ENCODE data around the gene PABPN1L. TPM values are rescaled to one million over a fixed set of nuclear protein-coding genes. Genes with fewer than 3 reads are reported as not detected.

The PABPN1L gene
- total and polyA plus RNA-seq, 2 of the 4 experiments (the other 2 are of a cell fraction), result not detected

- CTCF ChIA-PET, result no interaction called here
Measured at GRCh38 chr16:88825146-88825545, 41.3 kb downstream of the PABPN1L start.

More at GRCh38 chr16:88825146-88825545, 41.3 kb downstream of the PABPN1L start:
- DNase-seq (no peak), ATAC-seq (ENCODE audit: low read depth) (no peak)
- H3K27me3 ChIP-seq (ENCODE audit: control insufficient read depth, insufficient read depth, low read length), result no peaks in the 10 kb centered on the region
- no peak overlapping the region for H2BK120ac ChIP-seq (ENCODE audit: low read depth, low read length)
- H3K4me2 ChIP-seq (ENCODE audit: low read depth, low read length), result no peak overlapping the region
- H3K36me3 ChIP-seq (ENCODE audit: control insufficient read depth, insufficient read depth, low read length), result peaks cover 30% of the 10 kb centered on the region
- H3K27ac ChIP-seq (ENCODE audit: insufficient read depth, low read length), result no peak overlapping the region
- no peak overlapping the region for H2BK20ac ChIP-seq (ENCODE audit: low read depth, low read length)
- H4K20me1 ChIP-seq (ENCODE audit: insufficient read depth, low read length), result peaks cover 4% of the 10 kb centered on the region; the same call in 1 of the 2 replicates
- no peak overlapping the region for H4K91ac ChIP-seq (ENCODE audit: insufficient read depth, low read depth, low read length)
- H4K5ac ChIP-seq (ENCODE audit: low read depth, low read length), result no peak overlapping the region
- no peak overlapping the region for H3K4me3 ChIP-seq (ENCODE audit: insufficient read depth, low read depth, low read length)
- no peaks in the 10 kb centered on the region for H3K9me3 ChIP-seq (ENCODE audit: control insufficient read depth, insufficient read depth, low read length)
- no peaks in the 10 kb centered on the region; the same call in 1 of the 2 replicates for H3K4me1 ChIP-seq (ENCODE audit: control insufficient read depth, insufficient read depth, low read length)
- WGBS, 2 experiments (ENCODE audit: extremely low coverage in 2 of 2, insufficient read length in 1 of 2), result 80% methylated on average over 1 of the region's 12 CpGs; no CpG with 5 or more reads in 1 of the 2 experiments
- H2BK5ac ChIP-seq (ENCODE audit: low read depth, low read length, poor library complexity, severe bottlenecking), result no peak overlapping the region
- in situ Hi-C loops (cut with MboI; ENCODE audit: low sequenced_read_pairs), result no loop called here
- H2AFZ ChIP-seq (replicated peaks; ENCODE audit: low read length, poor library complexity), result no peak overlapping the region
- no TSS peak for BruUV-seq (replicated peaks)
- dilution Hi-C loops (cut with HindIII; ENCODE audit: low sequenced_read_pairs, unreplicated experiment), result no loop called here
- no peak overlapping the region for H4K8ac ChIP-seq (ENCODE audit: low read depth in 2 of 2, low read length in 2 of 2)
- H3K9ac ChIP-seq (ENCODE audit: low read depth, low read length), result no peak overlapping the region
- H3K4ac ChIP-seq (ENCODE audit: low read depth, low read length), result no peak overlapping the region
- H3K23ac ChIP-seq (ENCODE audit: low read depth, low read length), result no peak overlapping the region
- H3K56ac ChIP-seq (ENCODE audit: extremely low read depth, insufficient read depth, low read length), result no peak overlapping the region
- no peak overlapping the region for H2AK5ac ChIP-seq (ENCODE audit: low read depth, low read length)
- no peak overlapping the region for H2BK15ac ChIP-seq (ENCODE audit: low read depth, low read length)
- POLR2A ChIA-PET (ENCODE audit: unreplicated experiment), result no interaction called here
- no peaks in the 10 kb centered on the region for H3K9me1 ChIP-seq (ENCODE audit: insufficient read depth, low read length)
- intact Hi-C loops (cut with micrococcal nuclease), result no loop called here
- H3K14ac ChIP-seq (replicated peaks; ENCODE audit: low read depth, low read length), result no peak overlapping the region
- no peak overlapping the region for H2AK9ac ChIP-seq (replicated peaks; ENCODE audit: low read depth, low read length, poor library complexity)
- H3K79me1 ChIP-seq (ENCODE audit: low read depth in 1 of 2, low read length in 2 of 2), result no peaks in the 10 kb centered on the region
- no peak overlapping the region for H3K18ac ChIP-seq (ENCODE audit: low read depth, low read length)
- TF ChIP-seq, protein P1, sequence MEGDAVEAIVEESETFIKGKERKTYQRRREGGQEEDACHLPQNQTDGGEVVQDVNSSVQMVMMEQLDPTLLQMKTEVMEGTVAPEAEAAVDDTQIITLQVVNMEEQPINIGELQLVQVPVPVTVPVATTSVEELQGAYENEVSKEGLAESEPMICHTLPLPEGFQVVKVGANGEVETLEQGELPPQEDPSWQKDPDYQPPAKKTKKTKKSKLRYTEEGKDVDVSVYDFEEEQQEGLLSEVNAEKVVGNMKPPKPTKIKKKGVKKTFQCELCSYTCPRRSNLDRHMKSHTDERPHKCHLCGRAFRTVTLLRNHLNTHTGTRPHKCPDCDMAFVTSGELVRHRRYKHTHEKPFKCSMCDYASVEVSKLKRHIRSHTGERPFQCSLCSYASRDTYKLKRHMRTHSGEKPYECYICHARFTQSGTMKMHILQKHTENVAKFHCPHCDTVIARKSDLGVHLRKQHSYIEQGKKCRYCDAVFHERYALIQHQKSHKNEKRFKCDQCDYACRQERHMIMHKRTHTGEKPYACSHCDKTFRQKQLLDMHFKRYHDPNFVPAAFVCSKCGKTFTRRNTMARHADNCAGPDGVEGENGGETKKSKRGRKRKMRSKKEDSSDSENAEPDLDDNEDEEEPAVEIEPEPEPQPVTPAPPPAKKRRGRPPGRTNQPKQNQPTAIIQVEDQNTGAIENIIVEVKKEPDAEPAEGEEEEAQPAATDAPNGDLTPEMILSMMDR (conservative IDR thresholded peaks at IDR 0.05; ENCODE audit: low read depth, low read length), result no peak
- TF ChIP-seq ELK1 (IDR thresholded peaks at IDR 0.05; ENCODE audit: borderline replicate concordance, low read depth, low read length), result no peak
- TF ChIP-seq SMC3 (IDR thresholded peaks at IDR 0.05; ENCODE audit: low read depth, low read length), result no peak
- no peak for TF ChIP-seq NFE2L2 (IDR thresholded peaks at IDR 0.05; ENCODE audit: low read depth, low read length)

Measured in IMR-90 (cell line).